Tibial nerve (tissue), 4 donors: ENCODE measurements around the gene SPDYE2B.
"Not testable (repeated sequence)": the region's sequence is repeated elsewhere in the genome, so short reads cannot be mapped to it uniquely, and the experiment has no call there.

ENCODE experiments used
- CTCF ChIP-seq, 5 experiments: fragments of 200-600 bp in 3 of 5; fragments of 450-650 bp in 2 of 5; sonication (generic) in 3 of 5; IDR thresholded peaks; one replicate each; pipeline ENCODE4 v1.5.1; 2016 to 2019; ENCODE audit warnings: antibody characterized with exemption in 5 of 5, mild to moderate bottlenecking in 3 of 5, moderate library complexity in 2 of 5
- EP300 ChIP-seq, 2 donors: sonication (generic); formaldehyde crosslinking; IDR thresholded peaks; one replicate each; pipeline ENCODE4 v1.6.1; 2017; ENCODE audit warnings: antibody characterized with exemption in 2 of 2, mild to moderate bottlenecking in 1 of 2
- POLR2A ChIP-seq, 2 donors: fragments of 450-650 bp; IDR thresholded peaks; one replicate each; pipeline ENCODE4 v1.6.1; 2017; ENCODE audit warnings: antibody characterized with exemption in 2 of 2, mild to moderate bottlenecking in 2 of 2, moderate library complexity in 2 of 2

- TF ChIP-seq CTCF, EP300, POLR2A (IDR thresholded peaks at IDR 0.05): not testable (repeated sequence)
Observed at GRCh38 chr7:102611013-102611674, 39.0 kb upstream of the SPDYE2B start.
